PC-3 (cell line): ENCODE results near the gene FA2H. TPM values are rescaled to one million over a fixed set of nuclear protein-coding genes. Genes with fewer than 3 reads are reported as not detected.

Source experiments
- ATAC-seq: fragments of 200-7000 bp; cut with Tn5 transposase; 2 replicates; pipeline ENCODE4 v1.9.1; 2020; ENCODE audit warnings: mild to moderate bottlenecking, moderate library complexity
- BruUV-seq: library from RNA; stranded (reverse); fragments of 400-500 nt; replicated peaks from 2 replicates; lab custom pipeline; 2021; lab: Mats Ljungman, UMichigan
- CTCF ChIA-PET: fragments of 300-600 bp; sonication (Branson Sonifier 250); formaldehyde crosslinking; loops from one replicate; lab custom pipeline; 2022; ENCODE audit warnings: antibody characterized with exemption; lab: Charles Lee
- POLR2A ChIA-PET: fragments of 300-600 bp; sonication (Branson Sonifier 250); formaldehyde crosslinking; loops from one replicate; lab custom pipeline; 2022; ENCODE audit warnings: antibody characterized with exemption; ENCODE audit not compliant: unreplicated experiment; lab: Charles Lee
- DNase-seq: peaks from one replicate; pipeline ENCODE4 v3.0.0-alpha.2; 2015
- H2AFZ ChIP-seq: fragments of 300-600 bp; sonication (generic); 2 replicates; pipeline ENCODE4 v1.6.0; 2016; ENCODE audit warnings: antibody characterized with exemption, low read length
- H3F3A ChIP-seq: fragments of 300-600 bp; sonication (generic); one replicate; pipeline ENCODE4 v1.6.0; 2017; ENCODE audit warnings: antibody characterized with exemption, low read length, control low read depth, mild to moderate bottlenecking; ENCODE audit not compliant: unreplicated experiment
- H3K27ac ChIP-seq: fragments of 300-600 bp; sonication (generic); 2 replicates; pipeline ENCODE4 v1.5.1; 2016; ENCODE audit warnings: mild to moderate bottlenecking, low read length
- H3K27me3 ChIP-seq: fragments of 300-600 bp; sonication (generic); 2 replicates; pipeline ENCODE4 v1.6.1; 2016; ENCODE audit warnings: low read length, mixed read lengths
- H3K36me3 ChIP-seq: fragments of 300-600 bp; sonication (generic); 2 replicates; pipeline ENCODE4 v1.6.1; 2016; ENCODE audit warnings: low read depth, mixed run types, low read length, mixed read lengths
- H3K4me1 ChIP-seq: fragments of 300-600 bp; sonication (generic); 2 replicates; pipeline ENCODE4 v1.5.1; 2016; ENCODE audit warnings: low read length; ENCODE audit not compliant: insufficient read depth
- H3K4me2 ChIP-seq: fragments of 300-600 bp; sonication (generic); 2 replicates; pipeline ENCODE4 v1.6.0; 2016; ENCODE audit warnings: low read length
- H3K4me3 ChIP-seq: fragments of 300-600 bp; sonication (generic); 2 replicates; pipeline ENCODE4 v1.5.1; 2016; ENCODE audit warnings: mild to moderate bottlenecking, low read length, mixed read lengths
- H3K79me2 ChIP-seq: fragments of 300-600 bp; sonication (generic); 2 replicates; pipeline ENCODE4 v1.6.1; 2017; ENCODE audit warnings: low read length, mixed read lengths
- H3K9ac ChIP-seq: fragments of 300-600 bp; sonication (generic); 2 replicates; pipeline ENCODE4 v1.6.0; 2016; ENCODE audit warnings: mild to moderate bottlenecking, low read length
- H3K9me2 ChIP-seq: fragments of 300-600 bp; sonication (generic); replicated peaks from 2 replicates; pipeline ENCODE4 v1.6.1; 2016; ENCODE audit warnings: mixed run types, low read length, mixed read lengths
- H3K9me3 ChIP-seq: fragments of 300-600 bp; sonication (generic); 2 replicates; pipeline ENCODE4 v1.6.1; 2016; ENCODE audit warnings: low read length, mixed read lengths
- H4K20me1 ChIP-seq: fragments of 300-600 bp; sonication (generic); 2 replicates; pipeline ENCODE4 v1.6.1; 2016; ENCODE audit warnings: low read length, mixed read lengths
- CTCF ChIP-seq: fragments of 300-600 bp; sonication (generic); conservative IDR thresholded peaks from 2 replicates; pipeline ENCODE4 v1.5.1; 2017; ENCODE audit warnings: antibody characterized with exemption, low read depth, mild to moderate bottlenecking, low read length
- EZH2 ChIP-seq: fragments of 300-600 bp; sonication (generic); IDR thresholded peaks from one replicate; pipeline ENCODE4 v1.6.1; 2017; ENCODE audit warnings: antibody characterized with exemption, mild to moderate bottlenecking, low read length; ENCODE audit not compliant: unreplicated experiment
- EZH2phosphoT487 ChIP-seq: fragments of 300-600 bp; sonication (generic); IDR thresholded peaks from 2 replicates; pipeline ENCODE4 v1.6.1; 2018; ENCODE audit warnings: mild to moderate bottlenecking, antibody characterized with exemption, low read length, borderline replicate concordance
- intact Hi-C: fragments of 100-400 bp; cut with micrococcal nuclease; formaldehyde crosslinking; loops from 2 replicates; pipeline ENCODE4 v1.9.0; 2023
- total RNA-seq: library from RNA; depleted of rRNA; stranded (reverse); fragments of >200 nt; gene quantifications from 2 replicates; pipeline ENCODE4 v1.2.3, GENCODE V29; 2014

FA2H gene
- total RNA-seq, 1 experiment from 2014 or later = 3.9 TPM

- H3K36me3 ChIP-seq = no peaks in the 10 kb centered on the region
Observed at GRCh38 chr16:74795104-74795503, 20.5 kb upstream of the FA2H start.

DNA sequence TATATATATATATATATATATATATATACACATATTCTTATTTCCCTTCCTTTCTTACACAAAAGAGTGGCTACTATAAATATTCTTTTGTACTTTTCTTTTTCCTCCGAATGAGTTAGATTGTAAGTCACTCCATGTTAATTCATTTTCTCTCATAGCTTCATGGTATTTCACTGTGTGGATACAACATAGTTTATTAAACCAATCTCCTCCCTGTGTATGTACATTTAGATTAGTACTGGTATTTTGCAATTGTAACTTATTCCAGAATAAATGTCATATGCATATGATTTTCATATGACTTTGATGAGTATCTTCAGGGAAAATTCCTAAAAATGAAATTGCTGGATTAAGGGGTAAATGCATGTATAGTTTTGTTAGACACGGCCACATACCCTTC lies 20.0 kb upstream of the FA2H start:
- H3K9me3 ChIP-seq = no peaks in the 10 kb centered on the region
- no peaks in the 10 kb centered on the region for H4K20me1 ChIP-seq
- no peak for DNase-seq
- no peaks in the 10 kb centered on the region for H3K4me1 ChIP-seq
- ATAC-seq = no peak
- H3K4me3 ChIP-seq = no peak overlapping the region
- CTCF ChIA-PET = no interaction called here
- no peak overlapping the region for H3K27ac ChIP-seq
- no peaks in the 10 kb centered on the region for H3K9me2 ChIP-seq
- H3K27me3 ChIP-seq = no peaks in the 10 kb centered on the region
- H3K9ac ChIP-seq = no peak overlapping the region
- H3F3A ChIP-seq = no peaks in the 10 kb centered on the region
- POLR2A ChIA-PET = no interaction called here
- H3K79me2 ChIP-seq = no peaks in the 10 kb centered on the region
- no peak overlapping the region for H3K4me2 ChIP-seq
- BruUV-seq = no TSS peak
- intact Hi-C loops = no loop called here
- H2AFZ ChIP-seq = no peak overlapping the region
- H3K36me3 ChIP-seq = no peaks in the 10 kb centered on the region
- no peak for TF ChIP-seq CTCF

More at GRCh38 chr16:74795104-74795503, 20.5 kb upstream of the FA2H start:
- H3K79me2 ChIP-seq = no peaks in the 10 kb centered on the region
- no peaks in the 10 kb centered on the region for H3K9me3 ChIP-seq
- ATAC-seq = no peak
- no peaks in the 10 kb centered on the region for H3F3A ChIP-seq
- H3K4me2 ChIP-seq = no peak overlapping the region
- CTCF ChIA-PET = no interaction called here
- no peak overlapping the region for H3K9ac ChIP-seq
- no peaks in the 10 kb centered on the region for H4K20me1 ChIP-seq
- BruUV-seq = no TSS peak
- H3K27me3 ChIP-seq = no peaks in the 10 kb centered on the region
- no peaks in the 10 kb centered on the region for H3K9me2 ChIP-seq
- DNase-seq = no peak
- no peak overlapping the region for H3K4me3 ChIP-seq
- H3K27ac ChIP-seq = no peak overlapping the region
- POLR2A ChIA-PET = no interaction called here
- intact Hi-C loops = no loop called here
- H2AFZ ChIP-seq = no peak overlapping the region
- TF ChIP-seq CTCF = no peak
- no peak for TF ChIP-seq EZH2
- no peak for TF ChIP-seq EZH2phosphoT487
- H3K4me1 ChIP-seq = no peaks in the 10 kb centered on the region

DNA sequence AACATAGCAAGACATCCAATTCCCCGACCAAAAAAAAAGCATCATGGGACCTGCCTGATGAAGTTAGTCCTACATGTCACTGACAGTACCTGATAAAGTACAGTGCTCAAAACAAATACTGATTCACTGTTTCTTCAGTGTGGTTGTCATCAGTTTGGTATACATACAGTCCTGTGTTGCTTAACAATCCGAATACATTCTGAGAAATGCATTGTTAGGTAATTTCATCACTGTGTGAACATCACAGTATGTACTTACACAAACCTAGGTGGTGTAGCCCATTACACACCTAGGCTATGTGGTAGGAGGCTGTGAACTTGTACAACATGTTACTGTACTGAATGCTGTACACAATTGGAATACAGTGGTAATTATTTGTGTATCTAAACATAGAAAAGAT lies 19.0 kb upstream of the FA2H start:
- CTCF ChIA-PET = no interaction called here
- Histone ChIP-seq H4K20me1 (no peaks in the 10 kb centered on the region), H3K79me2 (no peaks in the 10 kb centered on the region), H3K36me3 (no peaks in the 10 kb centered on the region), H3K27me3 (no peaks in the 10 kb centered on the region), H3F3A (no peaks in the 10 kb centered on the region), H3K4me2 (no peak overlapping the region), H3K27ac (no peak overlapping the region), H3K9ac (no peak overlapping the region), H2AFZ (no peak overlapping the region), H3K9me2 (no peaks in the 10 kb centered on the region), H3K4me3 (no peak overlapping the region), H3K9me3 (no peaks in the 10 kb centered on the region), H3K4me1 (no peaks in the 10 kb centered on the region)
- intact Hi-C loops = no loop called here
- BruUV-seq = no TSS peak
- ATAC-seq (no peak), DNase-seq (no peak)
- no peak for TF ChIP-seq EZH2phosphoT487
- TF ChIP-seq CTCF = no peak
- no peak for TF ChIP-seq EZH2
- POLR2A ChIA-PET = no interaction called here
